ENCODE measurements around the gene SLC49A3. TPM values are rescaled to one million over a fixed set of nuclear protein-coding genes. Genes with fewer than 3 reads are reported as not detected.
"Not testable (repeated sequence)": the region's sequence is repeated elsewhere in the genome, so short reads cannot be mapped to it uniquely, and the experiment has no call there.

The SLC49A3 gene
- total RNA-seq, 1 donor from 2014 or later = 3.3 TPM

DNA sequence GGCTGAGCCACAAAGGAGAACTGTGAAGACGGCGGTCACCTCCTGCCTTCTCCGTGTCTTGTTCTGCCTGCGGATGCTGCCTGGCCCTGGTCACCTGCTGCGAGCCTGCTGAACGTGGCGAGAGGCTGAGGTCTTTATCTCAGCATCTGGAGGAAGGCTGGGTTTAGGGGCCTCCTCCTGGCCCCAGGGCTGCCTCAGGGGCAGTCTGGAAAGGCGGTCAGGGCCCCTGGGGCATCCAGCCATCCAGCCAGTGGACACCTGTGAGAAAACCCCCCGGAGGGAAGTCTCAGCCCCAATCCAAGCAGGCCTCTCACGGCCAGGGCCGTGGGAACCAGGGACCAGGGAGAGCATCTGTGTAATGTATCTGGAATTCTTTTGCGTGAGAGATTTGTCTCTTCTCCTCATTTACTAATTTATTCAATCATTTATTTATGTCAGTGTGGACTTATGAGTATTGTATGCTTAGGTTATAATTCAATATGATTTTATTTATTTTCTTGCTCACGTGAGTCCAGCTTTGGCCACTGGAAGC is 52.3 kb downstream of the SLC49A3 start:
- Mint-ChIP-seq H3K9me3 (peaks cover 4% of the 10 kb centered on the region), H3K4me1 (ENCODE audit: unreplicated experiment) (no peaks in the 10 kb centered on the region), H3K27me3 (peaks cover 9% of the 10 kb centered on the region), H3K4me3 (no peak overlapping the region), H3K36me3 (no peaks in the 10 kb centered on the region), H3K27ac (no peak overlapping the region)
- DNase-seq (ENCODE audit: extremely low spot score, unreplicated experiment) = no peak
- TF ChIP-seq, protein P1, sequence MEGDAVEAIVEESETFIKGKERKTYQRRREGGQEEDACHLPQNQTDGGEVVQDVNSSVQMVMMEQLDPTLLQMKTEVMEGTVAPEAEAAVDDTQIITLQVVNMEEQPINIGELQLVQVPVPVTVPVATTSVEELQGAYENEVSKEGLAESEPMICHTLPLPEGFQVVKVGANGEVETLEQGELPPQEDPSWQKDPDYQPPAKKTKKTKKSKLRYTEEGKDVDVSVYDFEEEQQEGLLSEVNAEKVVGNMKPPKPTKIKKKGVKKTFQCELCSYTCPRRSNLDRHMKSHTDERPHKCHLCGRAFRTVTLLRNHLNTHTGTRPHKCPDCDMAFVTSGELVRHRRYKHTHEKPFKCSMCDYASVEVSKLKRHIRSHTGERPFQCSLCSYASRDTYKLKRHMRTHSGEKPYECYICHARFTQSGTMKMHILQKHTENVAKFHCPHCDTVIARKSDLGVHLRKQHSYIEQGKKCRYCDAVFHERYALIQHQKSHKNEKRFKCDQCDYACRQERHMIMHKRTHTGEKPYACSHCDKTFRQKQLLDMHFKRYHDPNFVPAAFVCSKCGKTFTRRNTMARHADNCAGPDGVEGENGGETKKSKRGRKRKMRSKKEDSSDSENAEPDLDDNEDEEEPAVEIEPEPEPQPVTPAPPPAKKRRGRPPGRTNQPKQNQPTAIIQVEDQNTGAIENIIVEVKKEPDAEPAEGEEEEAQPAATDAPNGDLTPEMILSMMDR (conservative IDR thresholded peaks at IDR 0.05) = no peak

DNA sequence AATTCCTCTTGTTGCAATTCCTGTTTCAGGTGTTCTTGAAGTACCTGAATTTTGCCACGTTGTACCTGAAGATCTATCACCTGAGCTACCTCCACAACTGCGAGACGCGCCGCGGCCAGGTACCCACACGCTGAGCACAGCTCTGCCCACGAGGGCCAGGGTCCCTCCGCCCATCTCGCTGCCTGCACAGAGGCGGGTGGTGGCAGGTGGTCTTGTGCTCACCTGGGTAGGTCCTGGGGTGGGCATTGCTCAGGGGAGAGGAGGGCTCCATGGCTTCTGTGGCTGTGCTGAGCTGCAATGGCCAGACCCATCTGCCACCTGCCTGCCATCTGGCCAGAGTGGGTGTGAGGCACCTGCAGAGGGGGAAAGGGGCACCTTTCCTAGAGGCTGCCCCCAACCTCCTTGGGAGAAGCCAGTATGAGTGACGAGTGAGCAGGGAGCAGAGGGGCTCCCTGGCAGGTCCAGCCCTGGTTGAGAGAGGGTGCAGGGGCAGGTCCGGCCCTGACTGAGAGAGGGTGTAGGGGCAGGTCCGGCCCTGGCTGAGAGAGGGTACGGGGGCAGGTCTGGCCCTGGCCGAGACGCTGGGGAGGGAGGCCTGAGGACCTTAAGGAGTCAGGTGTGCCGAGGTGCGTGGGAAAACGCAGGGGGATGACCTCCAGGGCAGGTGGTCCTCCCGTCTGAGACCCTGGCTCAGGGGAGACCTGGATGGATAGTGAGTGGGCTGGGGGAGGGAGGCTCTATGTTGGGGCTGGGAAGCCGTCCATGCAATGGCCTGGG is 52.9 kb downstream of the SLC49A3 start:
- TF ChIP-seq, protein P1 (conservative IDR thresholded peaks at IDR 0.05) = no peak
- Mint-ChIP-seq H3K27ac (no peak overlapping the region), H3K36me3 (no peaks in the 10 kb centered on the region), H3K27me3 (peaks cover 13% of the 10 kb centered on the region), H3K4me3 (no peak overlapping the region), H3K4me1 (ENCODE audit: unreplicated experiment) (no peaks in the 10 kb centered on the region), H3K9me3 (peaks cover 4% of the 10 kb centered on the region)
- DNase-seq (ENCODE audit: extremely low spot score, unreplicated experiment) = no peak

DNA sequence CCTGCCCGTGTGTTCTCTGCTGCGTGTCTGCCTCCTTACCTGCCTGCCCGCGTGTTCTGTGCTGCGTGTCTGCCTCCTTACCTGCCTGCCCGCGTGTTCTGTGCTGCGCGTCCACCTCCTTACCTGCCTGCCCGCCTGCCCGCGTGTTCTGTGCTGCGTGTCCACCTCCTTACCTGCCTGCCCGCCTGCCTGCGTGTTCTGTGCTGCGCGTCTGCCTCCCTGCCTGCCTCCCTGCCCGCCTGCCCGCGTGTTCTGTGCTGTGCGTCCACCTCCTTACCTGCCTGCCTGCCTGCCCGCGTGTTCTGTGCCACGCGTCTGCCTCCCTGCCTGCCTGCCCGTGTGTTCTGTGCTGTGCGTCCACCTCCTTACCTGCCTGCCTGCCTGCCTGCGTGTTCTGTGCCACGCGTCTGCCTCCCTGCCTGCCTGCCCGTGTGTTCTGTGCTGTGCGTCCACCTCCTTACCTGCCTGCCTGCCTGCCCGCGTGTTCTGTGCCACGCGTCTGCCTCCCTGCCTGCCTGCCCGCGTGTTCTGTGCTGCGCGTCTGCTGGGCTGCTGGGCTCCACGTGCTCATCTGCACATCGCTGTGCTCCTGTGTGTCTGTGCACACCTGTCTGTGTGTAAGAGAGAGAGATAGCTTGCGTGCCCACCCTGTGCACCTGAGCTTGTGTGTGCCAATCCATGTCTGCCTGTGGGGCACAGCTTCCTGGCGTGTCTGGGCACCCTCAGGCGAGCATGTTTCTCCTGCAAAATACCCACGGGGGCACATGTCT is 53.7 kb downstream of the SLC49A3 start:
- H3K9me3 Mint-ChIP-seq; H3K36me3 Mint-ChIP-seq; H3K4me1 Mint-ChIP-seq (ENCODE audit: unreplicated experiment); H3K4me3 Mint-ChIP-seq; DNase-seq (ENCODE audit: extremely low spot score, unreplicated experiment); H3K27ac Mint-ChIP-seq: not testable (repeated sequence)
- H3K27me3 Mint-ChIP-seq = peaks cover 14% of the 10 kb centered on the region

DNA sequence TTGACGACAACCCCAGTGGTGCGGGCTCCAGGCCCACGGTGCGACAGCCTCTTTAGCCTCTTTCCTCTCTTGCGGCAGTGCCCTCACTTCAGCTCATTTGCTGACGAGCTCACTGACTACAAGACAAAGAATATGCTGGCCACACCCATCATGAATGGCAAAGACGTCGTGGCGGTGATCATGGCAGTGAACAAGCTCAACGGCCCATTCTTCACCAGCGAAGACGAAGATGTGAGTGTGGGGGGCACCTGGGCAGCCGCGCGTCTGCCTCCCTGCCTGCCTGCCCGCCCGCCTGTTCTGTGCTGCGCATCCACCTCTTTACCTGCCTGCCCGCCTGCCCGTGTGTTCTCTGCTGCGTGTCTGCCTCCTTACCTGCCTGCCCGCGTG is 54.4 kb downstream of the SLC49A3 start:
- no peak overlapping the region for H3K4me3 Mint-ChIP-seq

DNA sequence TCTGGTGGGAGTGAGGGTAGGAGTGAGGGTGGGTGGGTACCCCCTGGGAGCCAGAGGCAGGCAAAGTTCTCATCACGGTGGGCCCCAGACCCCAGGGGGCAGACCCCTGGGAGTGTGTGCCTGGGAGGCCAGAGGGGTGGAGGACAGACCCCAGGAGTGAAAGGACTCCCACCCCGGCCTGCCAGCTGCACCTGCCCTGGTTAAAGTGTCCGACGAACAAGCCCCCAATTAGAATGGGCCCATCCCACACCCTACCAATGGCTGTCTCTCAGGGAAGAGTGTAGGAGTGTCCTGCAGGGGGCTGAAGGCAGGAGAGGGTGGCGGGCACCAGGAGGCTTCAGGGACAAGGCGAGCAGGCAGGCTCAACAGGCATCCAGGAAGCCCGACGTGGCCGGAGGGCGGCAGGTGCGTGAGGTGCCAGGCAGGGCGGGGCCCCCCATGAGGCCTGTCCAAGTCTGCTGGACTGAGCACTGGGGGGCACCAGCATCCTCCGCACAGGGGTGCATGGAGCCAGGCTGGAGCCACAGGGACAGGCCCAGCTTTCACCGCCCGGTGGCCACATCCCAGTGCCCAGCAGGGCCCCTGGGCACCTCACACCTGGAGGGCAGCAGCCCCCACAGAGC is 54.9 kb downstream of the SLC49A3 start:
- H3K27me3 Mint-ChIP-seq = peaks cover 14% of the 10 kb centered on the region
- H3K4me3 Mint-ChIP-seq = no peak overlapping the region
- H3K36me3 Mint-ChIP-seq = no peaks in the 10 kb centered on the region
- no peaks in the 10 kb centered on the region for H3K4me1 Mint-ChIP-seq (ENCODE audit: unreplicated experiment)
- H3K27ac Mint-ChIP-seq = no peak overlapping the region
- no peak for DNase-seq (ENCODE audit: extremely low spot score, unreplicated experiment)
- TF ChIP-seq, protein P1 (conservative IDR thresholded peaks at IDR 0.05) = no peak
- H3K9me3 Mint-ChIP-seq = no peaks in the 10 kb centered on the region

More for the DNA sequence above, 54.4 kb downstream of the SLC49A3 start:
- H3K27me3 Mint-ChIP-seq = peaks cover 14% of the 10 kb centered on the region
- H3K9me3 Mint-ChIP-seq = no peaks in the 10 kb centered on the region
- H3K4me1 Mint-ChIP-seq (ENCODE audit: unreplicated experiment) = no peaks in the 10 kb centered on the region
- no peak overlapping the region for H3K27ac Mint-ChIP-seq
- TF ChIP-seq, protein P1 (conservative IDR thresholded peaks at IDR 0.05) = no peak
- DNase-seq (ENCODE audit: extremely low spot score, unreplicated experiment) = no peak
- no peaks in the 10 kb centered on the region for H3K36me3 Mint-ChIP-seq
